ENCODE results near the gene PRR23E.

GRCh38 chr3:127224118-127224517 lies 31.2 kb downstream of the PRR23E start:
- TF ChIP-seq CTCF (tag by site-specific recombination; IDR thresholded peaks at IDR 0.05), result no peak
- no peak for TF ChIP-seq ZBTB6 (tag by site-specific recombination; IDR thresholded peaks at IDR 0.05)
- TF ChIP-seq ZBTB21 (tag by site-specific recombination; IDR thresholded peaks at IDR 0.05), result no peak
- TF ChIP-seq ZNF423 (tag by site-specific recombination; IDR thresholded peaks at IDR 0.05), result no peak
- no peak for TF ChIP-seq ZNF366 (tag by site-specific recombination; conservative IDR thresholded peaks at IDR 0.05)
- TF ChIP-seq ZNF302 (tag by site-specific recombination; IDR thresholded peaks at IDR 0.05; ENCODE audit: low read depth), result no peak
- no peak for TF ChIP-seq ZNF266 (tag by site-specific recombination; IDR thresholded peaks at IDR 0.05; ENCODE audit: low read depth)
- no peak for TF ChIP-seq ZNF76 (tag by site-specific recombination; IDR thresholded peaks at IDR 0.05; ENCODE audit: borderline replicate concordance, low read depth)
- no peak for TF ChIP-seq ZNF354C (tag by site-specific recombination; IDR thresholded peaks at IDR 0.05; ENCODE audit: borderline replicate concordance, low read depth)
- no peak for TF ChIP-seq ZNF558 (tag by site-specific recombination; IDR thresholded peaks at IDR 0.05)

All from HEK293 (cell line).